Keratinocyte (primary cell): ENCODE data around the gene AHNAK2.

Source experiments
- CTCF ChIP-seq, 3 experiments: IDR thresholded peaks in 1 of 3; conservative IDR thresholded peaks in 1 of 3; optimal IDR thresholded peaks in 1 of 3; 2 replicates in 2 of 3; 3 replicates in 1 of 3; pipeline versions ENCODE3 to v1.5.1; 2011; ENCODE audit warnings: low read length in 3 of 3, mild to moderate bottlenecking in 3 of 3, moderate library complexity in 2 of 3, control low read depth in 1 of 3, inconsistent platforms in 1 of 3; ENCODE audit not compliant: insufficient read depth in 2 of 3; ENCODE audit errors: extremely low read depth in 1 of 3
- EZH2 ChIP-seq: IDR thresholded peaks from one replicate; pipeline ENCODE4 v1.6.1; 2012; ENCODE audit warnings: inconsistent platforms, mild to moderate bottlenecking, low read length, moderate library complexity

DNA sequence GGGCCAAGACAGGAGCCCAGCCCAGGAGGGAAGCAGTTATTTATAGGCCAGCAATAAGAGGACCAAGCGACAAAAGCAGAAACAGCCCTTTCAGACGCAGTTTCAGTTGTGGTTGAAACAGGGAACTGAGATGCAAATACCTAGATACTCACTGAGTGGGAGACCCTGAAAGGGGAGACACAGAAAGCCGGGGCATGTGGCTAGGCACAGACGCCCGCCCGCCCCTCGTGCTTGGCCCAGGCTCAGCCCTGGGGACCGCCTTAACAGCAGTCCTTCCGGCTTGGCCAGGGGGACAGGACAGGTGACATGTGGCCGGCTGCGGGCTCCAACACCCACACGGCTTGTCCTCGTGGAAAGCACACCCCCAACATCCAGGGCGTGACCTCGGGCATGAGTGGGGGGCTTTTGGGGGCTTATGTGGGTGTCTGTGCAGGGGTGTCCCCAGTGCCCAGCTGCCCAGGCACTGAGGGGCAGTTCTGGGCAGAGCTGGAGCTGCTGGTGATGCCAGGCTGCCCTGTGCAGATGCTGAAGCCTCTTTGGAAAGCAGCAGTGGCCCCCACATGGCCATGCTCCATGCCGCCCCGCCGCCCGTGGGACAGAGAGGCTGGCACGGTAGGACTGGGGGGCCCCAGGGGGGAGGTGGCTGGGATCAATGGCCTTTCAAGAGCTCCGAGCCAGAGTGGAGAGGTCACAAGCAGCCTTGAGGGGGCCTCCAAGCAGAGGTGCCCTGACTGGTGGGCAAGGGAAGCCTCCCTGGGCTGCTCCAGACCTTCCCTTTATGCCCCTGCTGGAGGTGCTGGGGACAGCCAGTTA is 51.3 kb downstream of the AHNAK2 start:
- TF ChIP-seq CTCF (optimal IDR thresholded peaks at IDR 0.05 in 1 of 3, IDR thresholded peaks at IDR 0.05 in 1 of 3, conservative IDR thresholded peaks at IDR 0.05 in 1 of 3; ENCODE audit: extremely low read depth in 1 of 3, insufficient read depth in 2 of 3, low read length in 3 of 3) (no peak), EZH2 (no peak)
